Frontal cortex (tissue), 4 donors: ENCODE results near the gene SMARCA2. TPM values are rescaled to one million over a fixed set of nuclear protein-coding genes. Genes with fewer than 3 reads are reported as not detected.

Experiments
- DNase-seq, 2 donors: peaks; one replicate each; pipeline ENCODE4 v3.0.0; 2012; ENCODE audit warnings: low spot score in 2 of 2
- FAIRE-seq: peaks from 2 replicates; lab custom pipeline; 2012; peaks lifted over from hg19 to GRCh38; lab: Jason Lieb, UNC
- total RNA-seq: library from RNA; depleted of rRNA; stranded (reverse); fragments of >200 nt; gene quantifications from one replicate; pipeline ENCODE4 v1.2.3, GENCODE V29; 2014
- donor health status: control.
- donor health status: control.
- donor health status: control.

The SMARCA2 gene
- total RNA-seq, 1 donor from 2014 or later: 227 TPM

DNA sequence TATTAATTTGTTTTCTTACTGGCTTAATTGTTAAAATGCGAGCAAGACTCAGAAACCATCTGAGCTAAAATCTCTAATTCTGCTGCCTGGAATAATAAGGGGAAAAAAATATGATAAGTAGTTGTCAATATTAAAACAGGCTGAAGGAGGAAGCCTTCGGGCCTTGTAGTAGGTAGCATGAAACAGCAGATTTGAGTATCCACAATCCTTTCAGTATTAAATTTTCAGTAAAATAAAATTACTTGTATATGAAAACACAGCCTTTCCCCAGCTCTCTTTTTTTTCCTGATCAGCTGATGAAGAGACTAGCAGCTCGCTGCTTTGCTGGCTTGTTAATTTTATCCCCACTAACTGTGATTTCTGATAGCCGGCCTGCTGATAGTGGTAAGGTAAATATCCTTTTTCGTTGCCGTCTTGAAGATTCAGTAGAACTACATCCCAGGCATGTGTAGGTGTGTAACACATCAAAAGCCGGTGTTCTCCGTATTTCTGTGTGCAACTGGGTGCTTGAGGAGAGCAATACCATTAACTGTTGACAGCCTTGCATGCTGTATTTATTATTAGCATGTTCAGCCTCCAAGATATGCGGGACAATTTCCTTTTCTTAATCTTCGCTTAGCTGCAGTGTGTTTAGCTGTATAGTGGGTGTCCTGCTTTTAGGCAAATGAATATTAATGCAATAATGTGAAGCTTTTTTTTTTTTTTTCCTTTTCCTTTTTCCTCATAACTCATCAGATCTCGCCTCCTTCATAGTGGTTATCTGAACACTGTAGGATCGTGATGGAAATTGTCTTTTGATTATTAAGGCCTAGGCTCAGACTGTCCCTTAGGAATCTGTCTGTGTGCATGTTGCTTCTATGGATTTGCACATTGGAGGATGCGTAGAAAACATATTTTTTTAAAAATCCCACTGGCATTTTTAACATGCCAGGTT is 144.6 kb downstream of the SMARCA2 start:
- DNase-seq: no peak
- FAIRE-seq: no peak

DNA sequence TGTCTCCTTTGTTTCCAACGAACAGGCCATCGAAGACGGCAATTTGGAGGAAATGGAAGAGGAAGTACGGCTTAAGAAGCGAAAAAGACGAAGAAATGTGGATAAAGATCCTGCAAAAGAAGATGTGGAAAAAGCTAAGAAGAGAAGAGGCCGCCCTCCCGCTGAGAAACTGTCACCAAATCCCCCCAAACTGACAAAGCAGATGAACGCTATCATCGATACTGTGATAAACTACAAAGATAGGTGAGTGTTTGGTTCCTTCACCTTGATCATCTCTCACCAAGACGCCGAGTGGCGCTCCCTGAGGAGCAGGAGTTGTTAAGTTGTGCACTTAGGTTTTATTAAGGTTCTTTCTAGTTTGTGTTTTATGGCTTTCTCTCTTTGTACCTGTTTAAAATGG is 146.5 kb downstream of the SMARCA2 start:
- DNase-seq (no peak), FAIRE-seq (no peak)

DNA sequence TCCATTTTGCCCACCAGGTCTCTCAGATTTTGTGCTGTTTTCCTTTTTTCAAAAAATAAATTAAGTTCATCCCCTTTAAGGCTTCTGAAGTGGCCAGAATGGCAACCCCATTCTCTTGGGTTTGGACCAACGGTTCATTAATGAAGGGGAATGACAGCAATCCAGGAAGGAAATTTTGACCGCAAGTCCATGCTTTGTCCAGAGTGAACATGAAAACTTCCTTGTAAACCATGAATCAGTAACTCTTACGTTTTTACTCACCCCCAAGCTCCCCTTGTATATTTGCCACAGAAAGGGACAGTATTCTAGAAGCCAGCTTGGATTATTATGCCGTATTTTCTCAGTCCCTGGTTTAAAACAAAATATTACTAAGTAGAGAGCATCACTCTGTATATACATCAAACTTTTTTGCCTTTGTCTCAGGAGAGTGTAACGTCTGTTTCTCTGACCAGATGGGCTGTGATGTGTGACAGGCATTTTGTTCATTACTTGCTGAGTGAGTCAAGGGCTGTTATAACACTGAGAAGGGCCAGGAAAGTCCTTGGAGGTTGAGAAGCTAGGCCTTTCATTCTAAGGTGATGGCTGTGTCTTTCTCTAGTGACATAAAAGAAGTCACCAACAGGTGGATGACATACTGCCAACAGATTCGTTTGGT is 148.2 kb downstream of the SMARCA2 start:
- DNase-seq (no peak), FAIRE-seq (no peak)

DNA sequence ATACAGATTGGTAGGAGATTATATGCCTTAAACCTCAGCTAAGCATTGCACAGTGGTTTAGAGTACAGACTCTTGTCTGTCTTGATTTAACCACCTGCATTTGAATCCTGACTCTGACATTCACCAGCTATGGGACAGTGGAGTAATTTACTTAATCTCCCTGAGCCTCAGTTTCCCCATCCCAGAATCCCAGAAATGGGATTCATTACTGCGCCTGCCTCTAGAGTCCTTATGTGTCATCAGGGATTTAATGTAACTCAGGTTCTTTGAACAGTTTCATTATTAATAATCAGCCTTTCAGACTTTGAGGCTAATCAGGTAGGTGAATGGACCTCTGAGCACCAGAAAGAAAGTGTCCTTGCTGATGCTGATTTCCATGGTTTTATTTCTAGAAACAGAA is 149.1 kb downstream of the SMARCA2 start:
- no peak for FAIRE-seq
- no peak for DNase-seq

DNA sequence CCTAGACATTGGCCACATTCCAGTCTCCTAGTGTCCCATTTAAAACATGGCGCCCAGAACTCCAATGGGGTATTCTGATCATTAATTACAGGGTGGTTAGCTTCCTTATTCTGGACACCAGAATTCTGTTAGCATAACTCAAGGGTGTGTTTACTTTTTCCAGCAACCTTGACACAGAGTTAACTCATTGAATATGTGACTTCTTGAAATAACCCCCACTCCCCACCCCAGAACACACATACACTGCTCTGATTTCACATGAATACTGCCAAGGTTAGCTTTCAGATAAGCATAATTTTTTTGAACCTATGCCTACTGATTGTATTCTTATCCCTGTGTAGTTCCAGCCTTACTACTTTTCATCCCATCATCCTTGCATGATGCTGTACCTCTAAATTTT is 151.1 kb downstream of the SMARCA2 start:
- FAIRE-seq (no peak), DNase-seq (no peak)

DNA sequence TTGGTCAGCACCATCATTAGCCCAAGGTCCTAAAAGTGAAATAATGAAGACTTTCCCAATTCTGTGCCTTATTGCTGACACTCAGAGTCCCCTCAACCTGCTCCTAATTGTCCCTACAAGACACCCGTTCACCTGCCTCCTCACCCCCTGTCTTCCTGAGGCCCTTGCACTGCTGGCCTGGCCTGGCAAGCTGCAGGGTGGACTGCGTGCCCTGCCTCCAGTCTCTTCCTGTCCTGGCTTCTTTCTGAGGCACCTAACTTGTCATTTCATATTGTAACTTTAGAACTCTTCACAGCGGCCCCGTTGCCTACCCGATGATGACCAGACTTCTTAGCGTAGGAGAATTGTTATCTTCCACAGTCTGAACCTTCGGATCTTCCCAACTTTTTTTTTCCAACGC is 153.9 kb downstream of the SMARCA2 start:
- DNase-seq: no peak
- no peak for FAIRE-seq

DNA sequence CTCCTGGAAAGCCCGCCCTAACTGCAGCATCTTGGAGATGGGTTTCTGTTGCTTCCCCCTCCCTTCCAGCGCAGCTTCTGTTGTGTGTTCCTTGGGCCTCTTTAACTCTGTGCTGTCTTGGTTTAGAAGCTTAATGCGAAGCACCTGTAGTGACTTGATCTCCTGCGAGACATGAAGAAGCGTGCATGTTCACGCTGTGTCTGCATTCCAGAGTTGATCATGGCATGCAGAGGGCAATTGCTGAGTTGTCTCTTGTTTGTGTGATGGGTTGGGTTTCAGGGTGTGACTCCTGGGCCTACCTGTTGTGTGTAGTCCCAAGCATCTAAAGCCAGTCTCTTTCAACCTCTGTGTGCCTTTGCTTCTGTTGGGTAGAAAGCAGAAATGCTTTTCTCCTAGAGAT is 155.6 kb downstream of the SMARCA2 start:
- FAIRE-seq: no peak

DNA sequence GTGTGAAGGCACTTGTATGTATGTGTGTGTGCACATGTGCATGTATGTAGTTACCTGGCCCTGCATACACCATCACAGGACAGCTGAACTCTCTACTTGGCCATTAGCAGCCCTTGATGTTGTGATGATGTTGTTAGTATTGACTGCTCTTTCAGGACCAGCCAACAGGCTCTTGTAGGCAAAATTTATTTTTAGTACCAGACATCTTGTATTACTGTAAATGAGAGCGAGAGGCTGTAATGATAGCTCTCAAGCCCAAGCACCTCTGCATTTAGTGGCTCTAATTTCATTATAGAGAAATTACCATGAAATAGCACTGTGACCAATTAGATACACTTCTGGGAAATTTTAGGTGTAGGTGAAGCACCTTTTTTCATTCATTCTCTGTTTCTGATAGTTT is 158.0 kb downstream of the SMARCA2 start:
- no peak for DNase-seq
- FAIRE-seq: no peak

More for the DNA sequence above, 155.6 kb downstream of the SMARCA2 start:
- no peak for DNase-seq

DNA sequence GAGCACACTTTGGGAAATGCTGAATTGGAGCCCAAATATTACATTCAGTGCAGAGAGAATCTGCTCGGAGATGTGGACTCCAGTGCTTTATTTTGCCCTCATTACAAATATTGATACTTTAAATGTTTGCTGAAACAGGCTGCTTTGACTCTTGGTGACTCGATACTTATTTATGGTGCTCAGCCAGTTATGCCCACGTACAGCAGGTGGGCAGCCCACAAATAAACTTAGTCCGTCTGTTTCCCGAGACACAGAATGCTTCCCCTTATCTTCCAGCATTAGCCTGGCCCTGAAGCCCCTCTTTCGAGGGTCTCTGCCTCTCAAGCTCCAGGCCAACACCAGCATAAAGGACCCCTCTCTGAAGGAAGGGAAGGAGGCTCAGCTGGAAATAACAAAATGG is 158.7 kb downstream of the SMARCA2 start:
- FAIRE-seq (no peak), DNase-seq (no peak)

DNA sequence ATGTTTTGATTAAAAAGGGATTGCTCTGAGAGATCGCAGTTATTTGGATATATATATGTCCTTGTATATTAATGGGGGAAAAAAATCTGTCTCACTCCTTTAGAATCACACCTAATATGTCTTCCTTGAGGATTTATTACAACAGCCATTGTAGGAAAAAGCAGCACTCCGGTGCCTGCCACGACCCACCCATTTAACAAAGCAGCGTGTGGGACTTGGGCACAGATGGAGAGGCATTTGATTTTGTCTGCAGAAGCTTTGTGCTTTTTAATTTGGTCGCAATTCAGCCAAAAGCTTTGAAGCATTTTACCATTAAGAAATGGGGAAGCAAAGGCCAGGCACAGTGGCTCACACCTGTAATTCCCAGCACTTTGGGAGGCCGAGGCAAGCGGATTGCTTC is 159.2 kb downstream of the SMARCA2 start:
- FAIRE-seq: no peak
- no peak for DNase-seq

DNA sequence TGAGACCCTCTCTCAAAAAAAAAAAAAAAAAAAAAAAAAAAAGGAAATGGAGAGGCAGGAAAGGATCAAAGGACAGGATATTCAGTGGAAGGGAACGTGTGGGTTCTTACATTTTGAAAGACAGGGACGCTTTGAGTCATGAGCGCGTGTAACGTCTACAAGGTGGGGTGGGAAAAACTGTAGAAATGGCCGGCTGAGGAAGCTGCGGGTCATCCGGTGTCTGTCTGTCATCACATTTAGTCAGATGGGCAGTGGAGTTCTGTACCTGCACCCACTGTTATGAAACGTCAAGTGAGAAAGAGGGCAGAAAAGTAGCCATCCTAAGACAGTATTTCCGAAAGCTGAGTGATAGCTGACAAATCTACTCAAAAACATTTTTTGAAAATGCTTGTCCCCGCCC is 159.8 kb downstream of the SMARCA2 start:
- DNase-seq (no peak), FAIRE-seq (no peak)

DNA sequence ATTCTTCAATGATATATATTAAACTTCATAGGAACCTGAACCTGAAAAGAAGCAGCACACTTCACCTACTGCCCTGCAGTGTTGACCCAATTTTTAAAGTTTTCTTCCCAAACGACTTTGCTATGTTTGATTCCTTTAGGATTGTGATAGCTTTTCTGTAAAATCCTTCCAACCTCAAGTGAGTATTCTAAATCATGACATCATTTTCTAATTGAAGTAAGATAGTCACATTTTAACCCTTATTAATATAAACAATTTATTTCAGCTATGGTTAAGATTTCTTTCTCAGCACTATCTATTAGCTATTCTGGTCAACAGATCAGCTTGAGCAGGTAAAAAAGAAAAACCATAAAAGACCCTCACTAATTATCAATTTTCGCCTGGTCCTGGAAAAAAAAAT is 162.0 kb downstream of the SMARCA2 start:
- DNase-seq (no peak), FAIRE-seq (no peak)

DNA sequence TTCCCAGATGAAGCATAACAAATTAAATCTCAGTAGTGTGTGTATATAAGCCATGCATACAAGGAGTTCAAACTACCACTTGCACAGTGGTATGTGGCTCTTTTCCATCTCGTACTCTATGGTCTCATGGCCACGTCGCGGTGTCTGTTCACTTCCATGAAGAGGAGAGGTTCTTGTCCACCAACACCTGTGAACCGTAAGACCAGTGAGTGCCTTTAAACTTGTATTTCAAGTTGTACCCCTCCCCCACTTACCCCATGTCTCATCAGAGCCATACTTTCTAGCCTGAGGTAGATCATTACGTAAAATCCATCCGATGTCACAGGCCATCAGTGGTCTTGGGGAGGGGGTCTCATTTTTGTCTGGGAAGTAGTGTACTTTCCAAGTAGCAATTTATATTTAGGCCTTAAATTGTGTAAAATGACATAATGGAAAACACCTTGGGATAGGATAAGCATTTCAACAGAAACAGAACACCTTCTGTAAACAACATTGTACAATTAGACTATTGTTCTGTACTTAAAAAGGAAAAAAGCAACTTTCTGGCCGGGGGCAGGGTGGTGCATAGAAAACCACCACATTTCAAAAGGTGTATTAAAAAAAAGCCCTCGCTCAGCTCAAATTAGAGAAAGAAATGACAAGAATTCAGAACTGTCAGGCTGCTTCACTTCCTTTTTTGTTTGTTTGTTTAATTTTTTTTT is 163.0 kb downstream of the SMARCA2 start:
- FAIRE-seq: no peak
- DNase-seq: no peak

DNA sequence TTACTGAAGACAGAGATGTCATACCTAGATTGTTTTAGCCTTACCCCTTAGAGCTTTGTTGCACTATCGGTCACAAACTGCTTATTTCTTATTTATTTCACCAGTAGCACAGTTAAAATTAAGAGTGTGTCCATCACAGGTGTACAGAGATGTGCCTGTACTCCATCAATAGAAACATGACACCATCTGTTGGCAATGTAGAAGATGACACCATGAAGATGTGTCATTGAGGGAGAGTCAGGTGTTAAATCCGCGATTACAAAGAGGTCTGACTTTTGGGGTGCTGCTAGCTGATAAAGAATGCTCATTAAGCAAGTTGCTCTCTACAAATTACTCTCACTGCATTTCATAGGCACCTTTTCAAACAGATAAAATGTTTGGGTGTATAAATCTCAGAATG is 164.4 kb downstream of the SMARCA2 start:
- no peak for DNase-seq
- FAIRE-seq: no peak

DNA sequence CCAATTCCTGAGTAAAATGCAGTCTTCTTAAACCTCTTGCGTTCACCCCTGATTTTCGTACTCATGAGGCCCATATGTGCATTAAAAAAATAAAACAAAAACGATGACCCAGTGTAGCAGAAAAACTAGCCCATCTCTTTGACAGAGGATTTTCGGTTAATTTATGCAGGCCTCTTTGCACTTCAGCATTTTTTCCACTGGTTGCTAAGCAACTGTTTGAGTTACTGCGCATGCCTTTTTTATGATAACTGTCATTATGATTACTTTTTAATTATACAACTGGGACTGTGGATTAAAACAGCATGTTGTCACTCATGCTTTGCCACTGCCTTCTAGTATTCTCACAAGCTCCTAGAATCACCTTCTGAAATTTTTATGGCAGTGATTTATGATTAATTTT is 165.0 kb downstream of the SMARCA2 start:
- FAIRE-seq: no peak

DNA sequence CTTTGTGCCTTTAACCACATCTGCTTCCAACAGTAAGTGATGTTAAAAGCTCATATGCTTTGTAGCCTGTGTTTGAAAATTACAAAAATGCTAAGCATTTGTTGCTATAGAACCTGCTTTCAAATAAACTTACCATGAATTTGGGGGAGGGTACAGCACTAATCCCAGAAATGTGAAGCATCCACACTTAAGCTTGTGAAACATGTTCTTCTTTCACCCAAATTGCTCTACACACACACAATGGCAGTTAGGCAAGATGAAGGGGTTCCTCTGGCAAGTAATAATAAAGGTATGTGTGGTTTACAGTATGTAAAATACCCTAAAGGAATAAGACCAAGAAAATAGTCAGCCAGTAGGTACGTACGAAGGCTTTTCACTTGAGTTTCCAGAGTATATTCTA is 165.6 kb downstream of the SMARCA2 start:
- FAIRE-seq (no peak), DNase-seq (no peak)

More for the DNA sequence above, 165.0 kb downstream of the SMARCA2 start:
- no peak for DNase-seq

DNA sequence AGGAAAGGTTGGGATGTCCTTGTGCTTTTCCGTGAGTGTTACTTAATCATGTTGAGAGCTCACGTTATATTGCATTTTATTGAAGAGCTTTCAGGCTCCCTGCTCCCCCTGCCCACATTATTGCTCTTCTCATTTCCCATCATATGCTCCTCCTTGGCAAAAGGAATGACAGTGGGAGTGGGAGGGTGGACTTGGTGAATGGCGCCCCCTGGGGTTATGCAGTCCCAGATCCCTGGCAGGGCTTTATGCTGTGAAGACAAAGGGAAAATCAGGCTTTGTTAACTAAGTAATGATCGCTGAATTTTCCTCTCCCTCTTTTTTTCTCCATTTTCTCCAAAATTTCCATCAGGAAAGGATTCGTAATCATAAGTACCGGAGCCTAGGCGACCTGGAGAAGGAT is 166.6 kb downstream of the SMARCA2 start:
- no peak for FAIRE-seq
- DNase-seq: no peak

DNA sequence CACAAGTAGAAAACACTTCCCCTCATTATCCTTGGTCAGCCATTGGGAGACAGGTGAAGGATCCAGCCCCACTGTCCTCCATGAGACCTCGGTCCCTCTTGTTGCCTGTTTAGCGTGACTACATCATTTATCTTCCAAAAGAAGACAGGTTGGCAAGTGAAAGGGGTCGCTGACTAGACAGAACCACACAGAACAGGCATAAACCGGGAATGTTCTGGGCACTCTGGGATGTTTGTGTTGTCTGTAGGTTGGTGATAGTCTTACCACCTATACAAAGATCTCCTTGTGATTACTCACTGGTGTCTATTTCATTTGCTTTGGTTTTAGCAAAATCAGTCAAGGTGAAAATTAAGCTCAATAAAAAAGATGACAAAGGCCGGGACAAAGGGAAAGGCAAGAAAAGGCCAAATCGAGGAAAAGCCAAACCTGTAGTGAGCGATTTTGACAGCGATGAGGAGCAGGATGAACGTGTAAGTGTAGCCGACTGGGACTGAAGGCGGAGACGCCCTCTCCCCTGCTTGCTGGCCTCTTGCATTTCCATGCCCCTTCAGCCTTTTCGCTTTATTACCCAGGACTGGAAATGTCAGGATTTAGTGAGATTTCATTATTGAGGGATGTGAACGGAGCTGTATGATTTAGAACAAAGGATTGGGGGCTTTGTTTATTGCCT is 175.9 kb downstream of the SMARCA2 start:
- FAIRE-seq: no peak
- no peak for DNase-seq

DNA sequence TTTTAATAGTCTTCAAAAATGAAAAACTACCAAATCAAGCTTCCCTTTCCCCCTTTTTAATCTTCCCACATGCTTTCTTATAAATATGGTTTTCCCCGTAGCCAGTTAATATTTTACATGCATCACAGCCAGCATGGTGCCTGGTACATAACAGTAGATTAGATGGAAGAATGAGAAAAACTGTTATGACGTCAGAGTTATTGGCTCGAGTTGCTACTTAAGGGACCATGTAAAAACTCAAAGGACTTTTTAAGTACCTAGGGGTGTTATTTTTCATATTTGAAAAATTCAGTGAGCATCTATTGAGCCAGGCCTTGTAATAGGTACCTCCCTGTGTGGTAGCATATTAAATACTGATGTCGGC is 176.4 kb downstream of the SMARCA2 start:
- no peak for DNase-seq
- no peak for FAIRE-seq

DNA sequence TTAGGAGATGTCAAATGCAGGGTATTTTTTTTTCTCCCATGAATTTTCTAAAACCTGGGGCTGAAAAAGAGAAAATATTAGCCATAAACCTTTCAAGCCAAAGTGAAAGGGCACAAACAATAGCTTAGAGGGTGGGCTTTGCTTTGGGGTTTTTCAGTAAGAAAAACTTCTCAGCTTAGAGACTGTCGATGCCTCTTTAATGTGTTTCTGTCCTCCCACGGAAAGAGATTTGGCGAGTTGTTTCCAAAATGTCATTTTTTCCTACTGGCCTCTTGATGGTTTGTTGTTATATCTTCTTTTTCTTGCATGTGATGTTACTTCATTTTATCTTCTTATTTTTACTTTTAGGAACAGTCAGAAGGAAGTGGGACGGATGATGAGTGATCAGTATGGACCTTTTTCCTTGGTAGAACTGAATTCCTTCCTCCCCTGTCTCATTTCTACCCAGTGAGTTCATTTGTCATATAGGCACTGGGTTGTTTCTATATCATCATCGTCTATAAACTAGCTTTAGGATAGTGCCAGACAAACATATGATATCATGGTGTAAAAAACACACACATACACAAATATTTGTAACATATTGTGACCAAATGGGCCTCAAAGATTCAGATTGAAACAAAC is 177.3 kb downstream of the SMARCA2 start:
- FAIRE-seq (no peak), DNase-seq (no peak)
